NCI-H2107 treated with DMSO at 0.1 percent for 48 hours (cell line): ENCODE measurements around the gene GYG1.
"Not testable (repeated sequence)": the region's sequence is repeated elsewhere in the genome, so short reads cannot be mapped to it uniquely, and the experiment has no call there.

Experiments
- DNase-seq: peaks from one replicate; lab custom pipeline; 2025; ENCODE audit not compliant: unreplicated experiment; lab: John Stamatoyannopoulos, UW

Gene GYG1

DNA sequence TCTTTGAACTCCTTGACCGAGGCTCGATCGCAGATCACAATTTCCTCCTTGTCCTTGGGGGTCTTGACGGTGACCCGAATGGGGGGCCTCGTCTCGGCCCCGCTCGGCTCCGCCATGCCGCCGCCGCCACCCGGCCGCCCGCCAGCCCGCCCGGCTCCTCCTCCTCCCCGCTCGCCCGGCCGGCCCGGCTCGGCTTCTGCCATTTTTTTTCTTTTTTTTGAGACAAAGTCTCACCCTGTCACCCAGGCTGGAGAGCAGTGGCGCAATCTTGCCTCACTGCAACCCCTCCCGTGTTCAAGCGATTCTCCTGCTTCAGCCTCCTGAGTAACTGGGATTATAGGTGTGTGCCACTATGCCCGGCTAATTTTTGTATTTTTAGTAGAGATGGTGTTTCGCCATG, 3.8 kb upstream of the GYG1 start:
- DNase-seq, result not testable (repeated sequence)

DNA sequence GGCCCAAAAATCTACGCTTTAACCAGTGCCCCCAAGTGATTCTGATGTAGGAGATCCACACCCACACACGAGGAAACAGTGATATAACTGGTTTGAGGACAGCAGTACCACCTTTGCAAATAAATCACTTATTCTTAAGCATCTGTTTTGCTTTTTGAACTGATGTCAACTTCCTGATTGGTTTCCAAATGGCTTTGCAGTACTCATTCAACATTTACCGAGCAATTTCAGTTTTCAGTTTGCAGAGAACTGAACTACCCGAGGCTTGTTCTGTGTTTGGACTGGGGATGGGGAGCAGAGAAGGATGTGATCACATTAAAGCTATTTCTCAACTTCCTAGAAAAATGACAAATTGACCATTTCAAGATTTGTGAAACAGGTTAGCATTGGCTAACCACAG, 1.1 kb upstream of the GYG1 start:
- no peak for DNase-seq

DNA sequence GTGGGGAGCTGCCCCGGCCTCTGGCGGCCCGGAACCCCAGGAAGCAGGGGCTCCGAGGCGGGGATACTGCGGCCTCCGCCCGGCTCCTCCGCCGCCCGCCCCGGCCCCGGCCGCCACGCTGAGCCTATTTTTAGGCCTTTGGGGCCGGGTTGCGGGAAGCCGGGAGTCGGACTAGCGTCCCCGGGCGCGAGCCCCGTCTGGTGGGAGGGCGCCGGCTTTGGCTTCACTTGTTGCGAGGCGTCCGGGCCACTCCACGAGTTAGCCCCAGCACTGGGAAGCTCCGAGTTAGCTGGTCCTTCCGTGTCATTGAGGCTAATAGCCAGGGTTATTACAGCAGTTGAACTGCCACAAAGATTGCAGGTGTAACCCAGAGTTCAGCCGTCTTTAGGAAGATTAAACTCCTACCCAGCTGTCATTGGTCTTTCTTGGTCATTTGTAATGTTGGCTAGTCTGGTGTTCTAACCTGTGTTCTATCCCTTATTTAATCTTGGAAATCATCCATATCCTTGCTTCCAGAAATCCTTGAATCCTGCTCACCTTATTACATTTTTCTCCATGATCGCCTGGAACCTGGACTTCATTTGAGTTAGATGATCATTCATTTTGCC, 791 bp downstream of the GYG1 start:
- DNase-seq, result peak; percentile 30

DNA sequence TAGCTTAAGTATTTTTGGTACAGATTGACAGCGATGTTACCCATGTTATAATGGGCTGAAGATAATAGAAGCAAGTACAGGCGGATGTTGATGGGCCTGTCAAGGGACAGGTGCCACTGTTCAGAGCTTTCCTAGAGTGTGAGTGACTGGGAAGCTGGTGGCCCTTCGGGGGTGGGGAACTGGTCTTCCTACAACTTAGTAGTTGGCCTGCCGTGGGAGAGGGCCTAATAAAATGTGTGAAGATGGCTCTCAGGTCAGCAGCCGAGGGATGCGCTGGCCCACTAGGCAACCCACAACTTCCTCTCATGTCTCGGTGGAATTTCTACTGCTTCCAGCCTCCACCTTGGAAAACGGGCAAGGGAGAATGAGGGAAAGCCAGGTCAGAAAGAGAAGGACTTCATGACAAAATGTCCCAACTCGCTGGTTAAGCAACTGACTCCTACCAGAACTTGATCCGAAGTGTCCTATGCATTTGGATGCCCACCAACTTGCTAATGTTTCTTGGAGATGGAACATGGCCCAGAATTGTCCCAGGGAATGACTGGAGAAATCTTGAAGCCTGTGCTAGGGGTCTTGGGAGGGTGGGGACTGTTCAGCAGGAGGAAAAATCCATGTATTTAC, 1.4 kb downstream of the GYG1 start:
- no peak for DNase-seq

DNA sequence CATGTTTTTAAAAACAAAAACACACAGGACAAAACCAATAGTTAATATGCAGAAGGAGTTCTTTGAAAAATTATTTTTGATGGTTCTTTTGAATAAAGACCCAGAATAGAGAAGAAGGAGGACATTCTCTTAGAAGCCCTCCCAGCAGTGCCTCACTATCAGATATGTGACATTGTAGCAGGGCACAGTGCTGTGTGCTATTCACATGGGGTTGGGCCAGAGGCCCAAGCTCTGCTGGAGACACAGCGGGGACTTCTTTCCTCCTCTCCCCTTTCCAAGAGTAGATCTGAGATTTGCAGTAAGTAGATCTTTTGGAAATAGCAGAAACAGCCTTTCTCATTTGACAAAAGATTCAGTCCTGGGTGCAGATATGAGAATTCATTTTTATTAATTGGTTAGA, 6.3 kb downstream of the GYG1 start:
- no peak for DNase-seq

DNA sequence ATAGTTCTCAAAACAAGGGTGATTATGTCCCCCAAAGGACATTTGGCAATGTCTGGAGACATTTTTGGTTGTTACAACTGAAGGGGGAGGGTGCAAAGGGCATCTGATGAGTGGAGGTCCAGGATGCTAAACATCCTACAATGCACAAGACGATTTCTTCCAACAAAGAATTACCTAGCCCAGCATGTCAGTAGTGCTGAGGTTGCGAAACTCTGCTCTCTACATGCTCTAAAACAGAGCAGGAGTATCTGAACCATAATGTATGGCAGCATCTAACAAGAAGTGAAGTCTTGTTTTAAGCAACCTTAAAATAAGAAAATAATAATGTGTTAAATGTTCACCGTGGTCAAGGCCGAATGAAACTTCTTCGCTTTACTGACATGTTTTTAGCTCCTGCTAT, 7.0 kb downstream of the GYG1 start:
- DNase-seq, result no peak

DNA sequence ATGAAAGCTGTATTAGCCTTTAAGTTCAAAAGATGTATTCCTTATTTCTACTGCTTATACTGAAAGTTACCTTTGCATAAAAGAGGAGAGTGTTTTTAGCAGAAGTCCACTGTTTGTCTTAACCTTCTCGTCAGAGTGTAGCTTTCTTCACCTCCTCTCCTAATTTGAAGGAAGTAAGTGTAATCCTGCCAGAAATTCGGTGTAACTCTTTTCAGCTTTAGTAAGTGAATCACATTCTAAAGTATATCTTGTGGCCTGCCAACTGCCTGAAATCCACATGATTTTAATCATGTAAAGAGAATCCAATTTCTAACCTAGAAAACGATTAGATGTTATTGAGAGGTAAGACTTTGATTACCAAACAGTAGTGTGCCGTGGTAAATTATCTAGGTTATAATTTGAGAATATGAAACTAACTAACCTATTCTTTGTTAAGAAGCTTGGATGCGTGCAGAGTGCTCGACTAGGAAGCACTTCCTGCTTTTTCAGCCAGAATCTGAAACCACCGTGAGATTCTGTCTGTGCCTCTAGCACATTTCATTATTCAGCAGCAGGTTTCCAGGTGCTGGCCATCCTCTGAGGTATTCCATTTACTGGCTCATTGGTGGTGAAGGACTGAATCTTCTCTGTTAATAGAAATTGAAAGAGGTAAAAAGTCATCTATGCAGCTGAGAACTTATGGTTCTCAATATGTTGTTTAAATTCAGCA, 7.5 kb downstream of the GYG1 start:
- DNase-seq, result peak; percentile 85

DNA sequence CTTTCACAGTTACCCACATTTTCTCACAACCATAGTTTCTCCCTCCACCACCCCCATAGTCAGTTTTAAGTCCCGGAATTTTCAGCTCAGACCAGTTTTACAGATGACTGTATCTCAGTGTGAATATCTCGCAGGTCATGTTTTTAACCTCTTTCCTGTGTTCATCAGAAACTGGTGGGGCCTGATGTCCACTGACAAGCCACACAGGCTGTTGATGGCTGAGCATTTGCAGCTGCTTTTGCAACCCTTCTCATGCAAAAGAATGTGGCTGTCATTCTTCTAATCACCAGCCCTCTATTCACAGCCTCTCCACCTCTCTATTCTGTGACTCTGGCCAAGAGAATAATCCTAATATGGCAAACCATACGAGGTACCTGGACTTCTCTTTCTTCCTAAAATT, 8.5 kb downstream of the GYG1 start:
- no peak for DNase-seq

DNA sequence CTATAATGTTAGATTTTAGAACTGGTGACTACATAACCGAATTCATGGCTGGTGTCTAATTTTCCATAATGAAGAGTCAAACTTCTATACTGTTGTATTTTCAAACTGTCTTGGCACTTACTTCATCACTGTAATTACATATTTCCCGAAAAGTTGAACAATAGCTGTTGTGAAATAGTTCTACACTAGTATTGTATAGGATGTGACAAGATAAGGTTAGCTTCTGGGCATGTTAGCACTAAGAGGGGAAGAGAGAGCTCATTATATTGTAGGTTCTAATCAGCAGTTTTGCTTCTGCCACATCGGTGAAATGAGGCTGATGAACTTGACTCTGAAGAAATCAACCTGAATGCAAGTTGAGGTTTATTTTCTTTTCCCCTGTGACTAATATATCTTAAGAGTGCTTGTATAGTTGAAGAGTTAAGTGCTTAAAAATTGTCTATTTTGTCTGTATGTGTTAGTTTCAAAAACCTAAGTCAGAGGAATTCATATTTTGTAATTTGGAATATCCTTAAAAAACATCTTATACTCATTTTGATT, 8.9 kb downstream of the GYG1 start:
- no peak for DNase-seq

DNA sequence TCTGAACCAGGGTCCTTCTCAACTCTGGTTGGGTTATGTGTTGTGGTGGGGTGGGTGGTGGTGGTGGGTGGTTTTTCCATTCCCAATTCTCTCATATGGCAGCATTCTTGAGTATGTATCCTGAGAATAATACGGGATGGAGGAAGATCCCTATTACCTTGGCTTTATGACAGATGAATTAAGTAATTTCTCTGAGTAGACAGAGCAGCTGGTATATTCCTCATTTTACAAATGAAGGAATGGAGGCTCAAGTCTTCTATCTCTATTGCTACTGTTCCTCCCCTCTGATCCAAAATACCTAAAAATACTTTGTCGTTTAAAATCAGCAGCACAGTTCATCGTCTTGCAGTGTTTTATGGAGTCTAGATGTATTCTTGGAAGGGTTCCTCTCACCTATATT, 10.4 kb downstream of the GYG1 start:
- no peak for DNase-seq

DNA sequence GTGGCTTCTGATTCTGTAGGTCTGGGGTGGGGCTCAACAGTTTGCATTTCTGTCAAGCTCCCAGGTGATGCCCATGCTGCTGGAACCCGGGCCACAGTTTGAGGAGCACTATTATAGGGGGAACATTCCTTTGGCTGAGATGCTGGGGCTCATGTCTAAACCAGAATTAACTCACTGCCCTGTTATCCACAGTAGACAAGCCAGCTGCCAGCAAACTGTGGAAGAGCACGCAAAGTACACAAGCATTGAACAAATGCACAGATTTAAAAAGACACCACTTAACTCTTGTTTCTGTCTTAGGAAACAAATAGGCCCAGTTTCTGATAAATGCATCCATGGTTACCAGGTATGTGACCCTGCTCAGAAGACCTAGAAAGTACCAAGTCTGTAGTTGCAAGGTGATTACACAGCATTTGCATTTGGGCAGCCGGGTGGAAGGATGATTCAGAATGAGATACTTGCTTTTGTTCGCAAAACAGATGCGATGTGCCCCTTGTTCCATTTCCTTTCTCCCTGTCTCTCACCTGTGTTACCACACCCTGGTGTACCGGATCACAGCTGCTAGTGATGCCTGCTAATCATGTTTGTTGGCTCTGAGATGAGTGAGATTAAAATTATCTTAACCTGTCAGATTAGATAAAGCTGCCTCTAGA, 12.4 kb downstream of the GYG1 start:
- DNase-seq, result no peak

DNA sequence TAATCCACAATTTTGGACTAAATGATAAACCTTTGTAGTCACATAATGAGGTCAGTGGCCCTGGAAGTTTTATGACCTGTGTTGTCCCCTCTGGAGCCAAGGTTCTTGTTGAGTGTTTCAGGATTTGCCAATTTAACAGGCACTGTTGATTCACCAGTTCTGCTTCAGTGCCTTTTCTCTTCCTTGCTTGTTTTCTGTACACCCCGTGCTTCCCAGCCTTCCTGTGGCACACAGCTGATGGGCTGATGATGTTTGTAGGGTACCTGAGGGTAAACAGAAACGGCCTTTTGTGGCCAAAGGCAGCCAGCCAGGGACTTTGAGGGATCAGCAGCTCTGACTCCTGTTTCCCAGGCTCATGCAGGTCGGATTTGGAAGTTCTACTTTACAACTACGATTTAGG, 13.3 kb downstream of the GYG1 start:
- peak; percentile 49 for DNase-seq

DNA sequence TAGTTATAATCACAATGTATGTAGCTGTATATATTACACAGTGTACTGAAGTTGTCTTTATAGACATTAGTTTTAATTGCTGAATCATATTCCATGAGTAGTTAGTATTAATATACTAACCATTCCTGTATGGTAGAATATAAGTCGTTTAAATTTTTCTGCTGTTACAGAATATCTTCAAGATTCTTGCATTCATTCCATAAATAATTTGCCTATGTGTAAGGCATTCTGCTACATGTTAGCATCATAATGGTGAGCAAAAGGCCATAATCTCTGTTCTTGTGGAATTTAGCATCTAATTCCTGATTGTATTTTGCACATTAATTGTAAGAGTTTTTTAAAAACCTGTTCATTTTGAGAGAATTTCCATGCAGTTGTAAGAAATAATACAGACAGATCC, 14.1 kb downstream of the GYG1 start:
- no peak for DNase-seq

DNA sequence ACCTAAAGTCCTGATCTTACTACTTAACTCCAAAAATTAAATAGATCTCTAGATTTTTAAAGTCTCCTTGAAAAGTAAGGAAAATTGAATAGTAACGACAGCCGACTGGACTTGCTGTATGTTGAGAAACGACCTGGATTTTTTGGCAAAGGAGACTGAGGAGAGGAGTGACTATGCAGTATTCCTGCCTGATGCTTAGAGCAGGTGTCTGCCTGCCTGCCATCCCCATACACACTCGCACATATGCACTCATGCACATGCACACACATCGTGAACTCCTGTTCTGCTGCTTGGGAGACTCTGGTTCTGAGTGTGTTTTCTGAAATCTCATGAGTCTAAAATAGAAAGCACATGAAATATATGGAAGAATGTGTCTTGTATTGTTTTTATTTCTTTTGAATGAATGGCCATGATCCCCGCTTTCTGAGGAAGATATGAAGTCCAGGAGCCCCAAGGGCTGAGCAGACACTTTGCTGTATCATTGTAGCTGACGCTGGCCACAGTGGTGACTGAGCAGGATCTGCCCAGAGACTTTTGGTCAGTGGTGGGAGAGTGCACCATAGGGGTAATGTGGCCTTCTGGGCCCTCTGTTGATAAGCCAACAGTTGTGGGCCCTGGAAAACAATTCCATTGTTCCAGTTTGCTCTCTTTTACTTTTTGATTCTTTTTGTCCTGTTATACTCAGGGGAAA, 16.4 kb downstream of the GYG1 start:
- DNase-seq, result no peak

DNA sequence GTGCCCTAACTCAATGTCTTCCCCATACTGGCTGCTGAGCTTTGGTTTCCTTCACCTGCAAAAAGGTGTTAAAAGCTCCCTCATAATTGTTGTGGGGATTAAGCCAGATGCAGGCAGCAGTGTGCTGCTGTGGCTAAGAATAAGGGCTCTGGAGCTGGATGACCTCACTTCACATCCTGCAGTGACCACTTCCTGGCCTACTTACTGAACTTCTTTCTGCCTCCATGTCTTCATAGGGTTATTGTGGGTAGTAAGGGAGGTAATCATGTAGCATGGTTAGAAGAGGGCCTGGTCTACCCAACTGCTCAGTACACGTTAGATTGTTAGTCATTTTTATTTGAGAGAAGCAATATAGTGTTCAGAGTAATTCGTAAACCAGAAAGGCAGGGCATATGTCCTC, 18.4 kb downstream of the GYG1 start:
- no peak for DNase-seq

DNA sequence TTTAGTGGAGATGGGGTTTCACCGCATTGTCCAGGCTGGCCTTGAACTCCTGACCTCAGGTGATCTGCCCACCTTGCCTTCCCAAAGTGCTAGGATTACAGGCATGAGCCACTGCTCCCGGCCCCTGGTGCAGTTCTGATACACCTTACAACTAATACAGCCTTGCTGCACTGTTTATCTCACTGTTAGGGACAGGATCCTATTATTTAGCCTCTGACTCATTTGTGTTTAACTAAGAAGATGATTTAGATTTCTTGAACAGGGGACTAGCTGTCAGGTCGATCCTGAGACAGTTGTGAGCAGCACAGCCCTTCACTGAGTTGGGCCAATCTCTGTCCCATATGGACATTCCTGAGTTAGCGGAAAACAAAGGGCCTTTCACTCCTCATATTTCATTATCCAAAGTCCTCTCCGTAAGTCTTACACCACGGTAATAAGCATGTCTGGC, 19.2 kb downstream of the GYG1 start:
- DNase-seq, result no peak

DNA sequence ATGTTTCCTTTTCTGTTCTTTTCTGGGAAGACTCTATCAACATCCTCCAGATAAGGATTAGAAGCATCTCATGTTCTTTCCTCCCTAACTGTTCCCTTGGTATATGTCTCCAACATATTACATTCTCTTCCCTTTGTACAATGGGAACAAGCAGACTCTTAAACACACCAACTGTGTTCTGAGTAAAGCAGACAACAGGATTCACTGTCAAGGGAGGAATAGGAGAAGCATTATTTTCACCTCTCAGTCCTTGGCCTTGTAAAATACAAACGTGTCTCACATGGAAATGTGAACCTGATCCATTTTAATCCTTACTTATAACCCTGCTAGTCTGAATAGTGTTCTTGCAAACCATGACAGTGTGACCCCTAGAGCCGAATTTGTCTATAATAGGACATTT, 19.6 kb downstream of the GYG1 start:
- DNase-seq, result no peak

DNA sequence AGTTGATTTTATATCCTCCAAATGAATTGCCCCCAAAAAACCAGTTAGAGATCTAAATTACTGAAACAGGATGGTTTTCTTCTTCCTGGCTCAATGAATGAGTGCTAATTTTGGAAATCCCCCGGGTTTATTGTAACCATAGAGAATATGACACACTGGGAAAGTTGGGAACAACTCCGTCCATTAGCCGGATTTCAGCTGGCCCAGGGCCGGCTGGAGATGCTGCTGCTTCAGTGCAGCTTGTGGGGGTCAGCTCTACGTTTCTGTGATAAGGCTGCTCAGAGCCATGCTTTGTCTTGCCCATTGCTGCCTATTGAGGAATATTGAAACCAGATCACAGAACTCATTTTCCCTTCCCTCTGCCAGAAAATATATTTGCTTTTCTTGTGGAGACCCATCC, 20.3 kb downstream of the GYG1 start:
- no peak for DNase-seq

DNA sequence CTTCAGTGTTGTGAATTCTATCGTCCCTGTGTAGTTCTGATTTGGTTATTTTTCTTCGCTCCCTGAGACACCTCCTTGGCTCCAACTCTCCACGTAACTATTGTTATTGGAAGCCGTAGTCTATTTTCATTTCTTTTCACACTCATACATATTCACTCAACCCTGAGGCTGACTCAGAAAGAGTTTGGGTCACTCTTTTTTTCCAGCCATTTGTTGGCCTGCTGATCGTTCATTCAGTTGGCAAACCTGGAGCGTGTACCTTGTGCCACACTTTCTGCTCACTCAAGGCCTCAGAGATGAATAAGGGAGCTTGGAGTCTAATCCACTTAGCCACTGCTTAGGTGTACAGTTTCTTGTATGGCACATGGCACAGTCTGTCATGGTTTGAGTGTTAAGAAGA, 22.4 kb downstream of the GYG1 start:
- DNase-seq, result no peak

DNA sequence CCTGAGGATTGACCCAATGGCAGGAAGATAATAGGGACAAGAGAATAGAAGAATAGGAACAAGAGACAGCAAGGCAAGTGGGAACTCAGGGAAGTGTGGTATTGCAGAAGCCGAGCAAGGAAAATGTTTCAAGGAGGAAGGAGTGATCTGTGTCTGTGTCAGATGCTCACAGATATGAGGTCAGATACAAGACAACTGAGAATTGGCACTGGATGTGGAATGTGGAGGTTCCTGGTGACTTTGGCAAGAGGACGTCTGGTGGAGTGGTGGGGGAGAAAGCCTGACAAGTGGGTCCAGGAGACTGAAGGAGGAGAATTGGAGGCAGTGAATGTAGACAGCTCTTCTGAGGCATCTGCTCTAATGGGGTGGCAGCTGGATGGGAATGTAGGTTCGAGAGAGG, 24.1 kb downstream of the GYG1 start:
- no peak for DNase-seq

DNA sequence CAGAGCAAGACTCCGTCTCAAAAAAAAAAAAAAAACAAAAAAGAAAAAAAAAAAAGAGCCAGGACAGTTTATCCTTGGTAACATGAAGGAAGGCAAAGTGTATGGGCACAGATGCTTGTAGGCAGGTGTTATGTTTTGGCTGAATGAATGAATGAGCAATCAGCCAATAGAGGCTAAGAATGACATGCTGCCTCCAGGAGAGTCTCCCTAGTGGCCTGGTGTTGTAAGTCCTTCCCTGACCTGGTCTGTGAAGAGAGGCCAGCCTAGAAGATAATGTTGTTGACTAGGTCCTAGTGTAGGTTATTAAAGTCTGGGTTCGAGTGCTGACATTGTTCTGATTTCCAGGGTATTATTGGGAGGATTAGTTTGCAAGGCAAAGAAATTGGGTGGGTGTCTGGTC, 24.9 kb downstream of the GYG1 start:
- DNase-seq, result no peak
